ENCODE measurements around the gene C16orf95.

Gene C16orf95

DNA sequence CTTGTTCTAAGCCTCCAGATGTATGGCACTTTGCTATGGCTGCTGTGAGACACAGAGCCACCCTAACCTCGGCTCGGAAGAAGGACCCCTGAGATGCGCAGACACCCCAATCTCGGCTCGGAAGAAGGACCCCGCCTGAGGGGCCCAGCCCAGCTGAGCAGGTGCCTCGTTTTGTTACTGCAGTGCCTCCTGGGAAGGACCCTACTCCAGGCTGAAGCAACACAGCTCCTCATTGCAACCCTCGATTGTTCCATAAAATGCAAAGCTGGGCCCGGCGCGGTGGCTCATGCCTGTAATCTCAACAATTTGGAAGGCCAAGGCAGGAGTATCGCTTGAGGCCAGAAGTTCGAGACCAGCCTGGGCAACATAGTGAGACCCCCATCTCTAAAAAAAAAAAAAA is 61.3 kb downstream of the C16orf95 start:
- TF ChIP-seq, protein P1, sequence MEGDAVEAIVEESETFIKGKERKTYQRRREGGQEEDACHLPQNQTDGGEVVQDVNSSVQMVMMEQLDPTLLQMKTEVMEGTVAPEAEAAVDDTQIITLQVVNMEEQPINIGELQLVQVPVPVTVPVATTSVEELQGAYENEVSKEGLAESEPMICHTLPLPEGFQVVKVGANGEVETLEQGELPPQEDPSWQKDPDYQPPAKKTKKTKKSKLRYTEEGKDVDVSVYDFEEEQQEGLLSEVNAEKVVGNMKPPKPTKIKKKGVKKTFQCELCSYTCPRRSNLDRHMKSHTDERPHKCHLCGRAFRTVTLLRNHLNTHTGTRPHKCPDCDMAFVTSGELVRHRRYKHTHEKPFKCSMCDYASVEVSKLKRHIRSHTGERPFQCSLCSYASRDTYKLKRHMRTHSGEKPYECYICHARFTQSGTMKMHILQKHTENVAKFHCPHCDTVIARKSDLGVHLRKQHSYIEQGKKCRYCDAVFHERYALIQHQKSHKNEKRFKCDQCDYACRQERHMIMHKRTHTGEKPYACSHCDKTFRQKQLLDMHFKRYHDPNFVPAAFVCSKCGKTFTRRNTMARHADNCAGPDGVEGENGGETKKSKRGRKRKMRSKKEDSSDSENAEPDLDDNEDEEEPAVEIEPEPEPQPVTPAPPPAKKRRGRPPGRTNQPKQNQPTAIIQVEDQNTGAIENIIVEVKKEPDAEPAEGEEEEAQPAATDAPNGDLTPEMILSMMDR (IDR thresholded peaks at IDR 0.05; ENCODE audit: unreplicated experiment in 3 of 3), result no peak
- no peaks in the 10 kb centered on the region for H3K4me1 Mint-ChIP-seq
- H3K27me3 Mint-ChIP-seq (ENCODE audit: low read depth), result peaks cover 35% of the 10 kb centered on the region
- H3K9me3 Mint-ChIP-seq, result no peaks in the 10 kb centered on the region
- no peak overlapping the region for H3K27ac Mint-ChIP-seq
- no peaks in the 10 kb centered on the region for H3K36me3 Mint-ChIP-seq (ENCODE audit: low read depth)
- no peak overlapping the region for H3K4me3 Mint-ChIP-seq

DNA sequence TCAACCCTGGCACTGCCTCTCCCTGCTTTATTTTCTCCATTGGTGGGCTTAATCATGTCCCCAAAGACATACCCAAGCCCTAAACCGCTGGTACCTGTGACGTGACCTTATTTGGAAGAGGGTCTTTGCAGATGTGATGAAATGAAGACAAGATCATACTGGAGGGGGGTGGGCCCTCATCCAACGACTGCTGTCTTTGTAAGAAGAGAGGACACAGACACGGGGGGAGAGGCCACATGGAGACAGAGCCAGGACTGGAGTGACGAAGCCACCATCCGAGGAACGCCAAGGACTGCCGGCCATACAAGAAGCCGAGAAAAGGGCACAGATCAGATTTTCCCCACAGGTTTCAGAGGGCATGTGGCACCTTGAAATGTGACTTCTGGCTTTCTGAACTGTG is 62.5 kb downstream of the C16orf95 start:
- no peaks in the 10 kb centered on the region for H3K36me3 Mint-ChIP-seq (ENCODE audit: low read depth)
- TF ChIP-seq, protein P1 (IDR thresholded peaks at IDR 0.05; ENCODE audit: unreplicated experiment in 3 of 3), result no peak
- no peaks in the 10 kb centered on the region for H3K9me3 Mint-ChIP-seq
- H3K4me3 Mint-ChIP-seq, result no peak overlapping the region
- peaks cover 31% of the 10 kb centered on the region for H3K27me3 Mint-ChIP-seq (ENCODE audit: low read depth)
- no peaks in the 10 kb centered on the region for H3K4me1 Mint-ChIP-seq
- H3K27ac Mint-ChIP-seq, result no peak overlapping the region

DNA sequence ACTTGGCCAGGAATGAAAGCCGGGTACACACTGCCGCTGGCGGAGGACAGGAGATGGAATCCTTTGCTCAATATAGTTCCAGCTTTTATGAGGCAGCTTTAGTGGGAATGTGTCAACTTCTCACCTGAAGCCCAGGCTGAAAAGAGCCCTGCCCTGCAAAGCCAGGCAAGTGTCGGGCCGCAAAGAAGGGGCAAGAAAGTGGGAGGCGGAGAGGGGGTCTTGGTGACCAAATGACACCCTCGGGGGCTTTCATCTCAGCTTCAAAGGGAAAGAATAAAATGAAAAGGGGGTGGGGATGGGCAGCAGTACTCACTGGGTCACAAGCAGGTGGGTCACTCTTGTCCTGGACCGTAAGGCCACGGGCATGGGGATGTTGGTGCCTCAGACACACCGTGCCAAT is 62.9 kb downstream of the C16orf95 start:
- TF ChIP-seq, protein P1 (IDR thresholded peaks at IDR 0.05; ENCODE audit: unreplicated experiment in 3 of 3), result no peak
- Mint-ChIP-seq H3K9me3 (no peaks in the 10 kb centered on the region), H3K4me3 (no peak overlapping the region), H3K36me3 (ENCODE audit: low read depth) (no peaks in the 10 kb centered on the region), H3K4me1 (no peaks in the 10 kb centered on the region), H3K27ac (no peak overlapping the region), H3K27me3 (ENCODE audit: low read depth) (peaks cover 31% of the 10 kb centered on the region)

DNA sequence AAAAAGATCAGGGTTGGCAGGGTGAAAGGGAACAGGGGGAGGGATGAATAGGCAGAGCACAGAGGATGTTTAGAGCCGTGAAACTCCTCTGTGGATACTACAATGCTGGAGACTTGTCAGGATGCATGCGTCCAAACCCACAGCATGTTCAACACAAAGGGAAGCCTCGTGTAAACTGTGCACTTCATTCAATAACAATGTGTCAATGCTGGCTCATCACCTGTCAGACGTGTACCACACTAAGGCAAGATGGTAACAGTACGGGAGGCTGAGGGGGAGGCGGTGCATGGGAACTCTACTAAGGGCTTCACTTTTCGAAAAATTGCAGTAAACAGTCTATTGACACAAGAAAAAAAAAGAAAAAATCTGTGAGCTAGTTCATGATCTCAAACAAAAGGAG is 63.7 kb downstream of the C16orf95 start:
- H3K27ac Mint-ChIP-seq, result no peak overlapping the region
- H3K36me3 Mint-ChIP-seq (ENCODE audit: low read depth), result no peaks in the 10 kb centered on the region
- TF ChIP-seq, protein P1 (IDR thresholded peaks at IDR 0.05; ENCODE audit: unreplicated experiment in 3 of 3), result no peak
- H3K4me1 Mint-ChIP-seq, result no peaks in the 10 kb centered on the region
- peaks cover 38% of the 10 kb centered on the region for H3K27me3 Mint-ChIP-seq (ENCODE audit: low read depth)
- no peaks in the 10 kb centered on the region for H3K9me3 Mint-ChIP-seq
- no peak overlapping the region for H3K4me3 Mint-ChIP-seq

All from nephron (organoid).